ENCODE data around the gene TMEM255B.

- TF ChIP-seq POLR2A (IDR thresholded peaks at IDR 0.05) (no peak), CTCF (IDR thresholded peaks at IDR 0.05) (no peak)
These were observed 72.0 kb downstream of the TMEM255B start for GRCh38 chr13:113831061-113831460.
